Gastroesophageal sphincter (tissue), 4 donors: ENCODE data around the gene QSOX1. TPM values are rescaled to one million over a fixed set of nuclear protein-coding genes. Genes with fewer than 3 reads are reported as not detected.

Experiments
- ATAC-seq: fragments of 150-250 bp; one replicate; pipeline ENCODE4 v1.9.1; 2016; ENCODE audit warnings: mild to moderate bottlenecking, moderate library complexity
- H3K27ac ChIP-seq, 4 donors: fragments of 200-600 bp; sonication (generic) in 3 of 4; 1 replicate in 3 of 4; 2 replicates in 1 of 4; pipeline ENCODE4 v1.5.1; 2016 to 2019
- H3K27me3 ChIP-seq: fragments of 200-600 bp; sonication (generic); one replicate; pipeline ENCODE4 v1.5.1; 2019
- H3K36me3 ChIP-seq, 2 donors: fragments of 200-600 bp; sonication (generic); one replicate each; pipeline ENCODE4 v1.5.1; 2019; ENCODE audit warnings: control low read depth in 1 of 2
- H3K4me1 ChIP-seq, 3 donors: fragments of 200-600 bp; sonication (generic); 1 replicate in 2 of 3; 2 replicates in 1 of 3; pipeline ENCODE4 v1.5.1; 2016 to 2019; ENCODE audit warnings: control low read depth in 2 of 3
- H3K4me3 ChIP-seq, 2 donors: fragments of 200-600 bp; sonication (generic); one replicate each; pipeline ENCODE4 v1.5.1; 2019; ENCODE audit warnings: mild to moderate bottlenecking in 1 of 2, moderate library complexity in 1 of 2
- H3K9me3 ChIP-seq, 3 donors: fragments of 200-600 bp; sonication (generic); one replicate each; pipeline ENCODE4 v1.5.1; 2017 to 2019; ENCODE audit warnings: control low read depth in 2 of 3
- CTCF ChIP-seq, 4 experiments: fragments of 200-600 bp in 2 of 4; fragments of 450-650 bp in 2 of 4; sonication (generic) in 1 of 4; IDR thresholded peaks; one replicate each; pipeline ENCODE4 v1.5.1; 2017 to 2019; ENCODE audit warnings: antibody characterized with exemption in 4 of 4, mild to moderate bottlenecking in 2 of 4, moderate library complexity in 2 of 4
- EP300 ChIP-seq: sonication (generic); formaldehyde crosslinking; IDR thresholded peaks from one replicate; pipeline ENCODE4 v1.6.1; 2017; ENCODE audit warnings: antibody characterized with exemption, mild to moderate bottlenecking
- POLR2A ChIP-seq, 2 donors: fragments of 450-650 bp; IDR thresholded peaks; one replicate each; pipeline ENCODE4 v1.6.1; 2017; ENCODE audit warnings: antibody characterized with exemption in 2 of 2, mild to moderate bottlenecking in 2 of 2, moderate library complexity in 1 of 2
- POLR2AphosphoS5 ChIP-seq: sonication (generic); formaldehyde crosslinking; IDR thresholded peaks from one replicate; pipeline ENCODE4 v1.6.1; 2017; ENCODE audit warnings: antibody characterized with exemption
- WGBS, 2 donors: methylation state at CpG; one replicate each; pipeline ENCODE4 v1.1.5; 2018; ENCODE audit warnings: low coverage in 1 of 2; 5-methylcytosine and 5-hydroxymethylcytosine counted together
- total RNA-seq, 4 donors: library from RNA; depleted of rRNA; stranded (reverse); fragments of >200 nt; gene quantifications; one replicate each; pipeline ENCODE4 v1.1.0, GENCODE V29; 2016

The QSOX1 gene
- total RNA-seq, 4 donors from 2014 or later, result 71.5 to 132 (median 106) TPM

GRCh38 chr1:180190091-180190490 lies 35.4 kb downstream of the QSOX1 start:
- H3K4me1 ChIP-seq, result no peaks in the 10 kb centered on the region
- H3K27me3 ChIP-seq, result no peaks in the 10 kb centered on the region
- no peaks in the 10 kb centered on the region for H3K9me3 ChIP-seq
- no peak overlapping the region for H3K27ac ChIP-seq
- H3K4me3 ChIP-seq, result no peak overlapping the region
- 67 to 78% methylated on average over 1 to 3 of the region's 5 CpGs for WGBS, 2 donors
- peaks cover 0 to 100% of the 10 kb centered on the region in 2 donors for H3K36me3 ChIP-seq
- TF ChIP-seq POLR2A (IDR thresholded peaks at IDR 0.05) (no peak), POLR2AphosphoS5 (no peak), EP300 (no peak), CTCF (IDR thresholded peaks at IDR 0.05) (no peak)
- no peak for ATAC-seq

- Histone ChIP-seq H3K27me3 (no peaks in the 10 kb centered on the region), H3K9me3 (no peaks in the 10 kb centered on the region), H3K4me1 (no peaks in the 10 kb centered on the region), H3K4me3 (no peak overlapping the region), H3K36me3 (peaks cover 0 to 100% of the 10 kb centered on the region in 2 donors), H3K27ac (no peak overlapping the region)
- TF ChIP-seq POLR2AphosphoS5 (no peak), CTCF (IDR thresholded peaks at IDR 0.05) (no peak), EP300 (no peak), POLR2A (IDR thresholded peaks at IDR 0.05) (no peak)
- no peak for ATAC-seq
- 87 to 88% methylated on average over 7 of the region's 7 CpGs for WGBS, 2 donors
Observed at GRCh38 chr1:180192172-180192571, 37.5 kb downstream of the QSOX1 start.

- 91 to 95% methylated on average over 4 to 18 of the region's 18 CpGs for WGBS, 2 donors
- H3K4me1 ChIP-seq, result no peaks in the 10 kb centered on the region
- peaks cover 0 to 100% of the 10 kb centered on the region in 2 donors for H3K36me3 ChIP-seq
- H3K27me3 ChIP-seq, result no peaks in the 10 kb centered on the region
- H3K27ac ChIP-seq, result no peak overlapping the region
- no peaks in the 10 kb centered on the region for H3K9me3 ChIP-seq
- no peak overlapping the region for H3K4me3 ChIP-seq
- TF ChIP-seq EP300, result no peak
- TF ChIP-seq POLR2AphosphoS5, result no peak
- TF ChIP-seq POLR2A (IDR thresholded peaks at IDR 0.05), result no peak
- no peak for TF ChIP-seq CTCF (IDR thresholded peaks at IDR 0.05)
- no peak for ATAC-seq
Observed at GRCh38 chr1:180193141-180194047, 38.7 kb downstream of the QSOX1 start.

- TF ChIP-seq POLR2A (IDR thresholded peaks at IDR 0.05), result no peak
- no peak for TF ChIP-seq EP300
- TF ChIP-seq POLR2AphosphoS5, result no peak
- no peak for TF ChIP-seq CTCF (IDR thresholded peaks at IDR 0.05)
- no peaks in the 10 kb centered on the region for H3K27me3 ChIP-seq
- ATAC-seq, result no peak
- H3K36me3 ChIP-seq, result peaks cover 0 to 100% of the 10 kb centered on the region in 2 donors
- H3K4me1 ChIP-seq, result no peaks in the 10 kb centered on the region
- H3K27ac ChIP-seq, result no peak overlapping the region
- 92% methylated on average over 2 of the region's 14 CpGs; no CpG with 5 or more reads in 1 of the 2 donors for WGBS, 2 donors
- H3K9me3 ChIP-seq, result no peaks in the 10 kb centered on the region
- no peak overlapping the region for H3K4me3 ChIP-seq
Observed at GRCh38 chr1:180194048-180194425, 39.4 kb downstream of the QSOX1 start.
